Measurements from ENCODE around the gene SMAD4. TPM values are rescaled to one million over a fixed set of nuclear protein-coding genes. Genes with fewer than 3 reads are reported as not detected.

Gene SMAD4
- total RNA-seq, 1 experiment from 2014 or later, result 48.8 TPM

GRCh38 chr18:51098082-51098481, 68.1 kb downstream of the SMAD4 start:
- H3K27ac Mint-ChIP-seq (ENCODE audit: unreplicated experiment), result no peak overlapping the region
- H3K4me1 Mint-ChIP-seq (ENCODE audit: low read depth, unreplicated experiment), result no peaks in the 10 kb centered on the region
- H3K4me1 ChIP-seq, result no peaks in the 10 kb centered on the region
- no peaks in the 10 kb centered on the region for H3K36me3 ChIP-seq (ENCODE audit: control insufficient read depth, insufficient read depth, low read length)
- no peaks in the 10 kb centered on the region for H3K27me3 ChIP-seq (replicated peaks; ENCODE audit: control insufficient read depth, insufficient read depth, low read length)
- DNase-seq, result no peak
- intact Hi-C loops (cut with micrococcal nuclease; ENCODE audit: unreplicated experiment), result no loop called here
- no peaks in the 10 kb centered on the region for H3K9me3 Mint-ChIP-seq (ENCODE audit: unreplicated experiment)
- no peak overlapping the region for H3K4me3 Mint-ChIP-seq (ENCODE audit: unreplicated experiment)
- no peaks in the 10 kb centered on the region for H3K27me3 Mint-ChIP-seq (ENCODE audit: insufficient read depth, unreplicated experiment)
- H3K36me3 Mint-ChIP-seq (ENCODE audit: insufficient read depth, unreplicated experiment), result no peaks in the 10 kb centered on the region
- no peak for TF ChIP-seq CTCF (IDR thresholded peaks at IDR 0.05; ENCODE audit: insufficient read depth in 1 of 2, low read depth in 1 of 2, low read length in 1 of 2, severe bottlenecking in 1 of 2, unreplicated experiment in 1 of 2)
- POLR2A ChIA-PET, result no interaction called here
- no TSS peak for BruUV-seq (replicated peaks)
- no peak overlapping the region for H3K4me3 ChIP-seq (ENCODE audit: low read depth, low read length)
- no peaks in the 10 kb centered on the region for H3K9me3 ChIP-seq
- CTCF ChIA-PET, result no interaction called here

- H3K4me3 Mint-ChIP-seq (ENCODE audit: unreplicated experiment), result no peak overlapping the region
- Histone ChIP-seq H3K36me3 (ENCODE audit: control insufficient read depth, insufficient read depth, low read length) (no peaks in the 10 kb centered on the region), H3K4me3 (ENCODE audit: low read depth, low read length) (no peak overlapping the region), H3K9me3 (no peaks in the 10 kb centered on the region), H3K27me3 (replicated peaks; ENCODE audit: control insufficient read depth, insufficient read depth, low read length) (no peaks in the 10 kb centered on the region), H3K4me1 (no peaks in the 10 kb centered on the region)
- H3K27me3 Mint-ChIP-seq (ENCODE audit: insufficient read depth, unreplicated experiment), result no peaks in the 10 kb centered on the region
- no peak for DNase-seq
- POLR2A ChIA-PET, result no interaction called here
- no peaks in the 10 kb centered on the region for H3K9me3 Mint-ChIP-seq (ENCODE audit: unreplicated experiment)
- H3K27ac Mint-ChIP-seq (ENCODE audit: unreplicated experiment), result no peak overlapping the region
- H3K4me1 Mint-ChIP-seq (ENCODE audit: low read depth, unreplicated experiment), result no peaks in the 10 kb centered on the region
- no TSS peak for BruUV-seq (replicated peaks)
- no peaks in the 10 kb centered on the region for H3K36me3 Mint-ChIP-seq (ENCODE audit: insufficient read depth, unreplicated experiment)
- no peak for TF ChIP-seq CTCF (IDR thresholded peaks at IDR 0.05; ENCODE audit: insufficient read depth in 1 of 2, low read depth in 1 of 2, low read length in 1 of 2, severe bottlenecking in 1 of 2, unreplicated experiment in 1 of 2)
- CTCF ChIA-PET, result no interaction called here
- intact Hi-C loops (cut with micrococcal nuclease; ENCODE audit: unreplicated experiment), result no loop called here
These were observed 68.5 kb downstream of the SMAD4 start for GRCh38 chr18:51098513-51098912.

GRCh38 chr18:51100385-51101120, 70.5 kb downstream of the SMAD4 start:
- Mint-ChIP-seq H3K27me3 (ENCODE audit: insufficient read depth, unreplicated experiment) (no peaks in the 10 kb centered on the region), H3K4me1 (ENCODE audit: low read depth, unreplicated experiment) (no peaks in the 10 kb centered on the region), H3K27ac (ENCODE audit: unreplicated experiment) (no peak overlapping the region), H3K9me3 (ENCODE audit: unreplicated experiment) (no peaks in the 10 kb centered on the region), H3K36me3 (ENCODE audit: insufficient read depth, unreplicated experiment) (no peaks in the 10 kb centered on the region), H3K4me3 (ENCODE audit: unreplicated experiment) (no peak overlapping the region)
- ChIA-PET POLR2A (no interaction called here), CTCF (no interaction called here)
- intact Hi-C loops (cut with micrococcal nuclease; ENCODE audit: unreplicated experiment), result no loop called here
- Histone ChIP-seq H3K4me1 (no peaks in the 10 kb centered on the region), H3K36me3 (ENCODE audit: control insufficient read depth, insufficient read depth, low read length) (no peaks in the 10 kb centered on the region), H3K4me3 (ENCODE audit: low read depth, low read length) (no peak overlapping the region), H3K9me3 (no peaks in the 10 kb centered on the region), H3K27me3 (replicated peaks; ENCODE audit: control insufficient read depth, insufficient read depth, low read length) (no peaks in the 10 kb centered on the region)
- BruUV-seq (replicated peaks), result no TSS peak
- no peak for DNase-seq
- no peak for TF ChIP-seq CTCF (IDR thresholded peaks at IDR 0.05; ENCODE audit: insufficient read depth in 1 of 2, low read depth in 1 of 2, low read length in 1 of 2, severe bottlenecking in 1 of 2, unreplicated experiment in 1 of 2)

All from Caco-2 (cell line).